Measurements from ENCODE around the gene PNPLA5.

The PNPLA5 gene

DNA sequence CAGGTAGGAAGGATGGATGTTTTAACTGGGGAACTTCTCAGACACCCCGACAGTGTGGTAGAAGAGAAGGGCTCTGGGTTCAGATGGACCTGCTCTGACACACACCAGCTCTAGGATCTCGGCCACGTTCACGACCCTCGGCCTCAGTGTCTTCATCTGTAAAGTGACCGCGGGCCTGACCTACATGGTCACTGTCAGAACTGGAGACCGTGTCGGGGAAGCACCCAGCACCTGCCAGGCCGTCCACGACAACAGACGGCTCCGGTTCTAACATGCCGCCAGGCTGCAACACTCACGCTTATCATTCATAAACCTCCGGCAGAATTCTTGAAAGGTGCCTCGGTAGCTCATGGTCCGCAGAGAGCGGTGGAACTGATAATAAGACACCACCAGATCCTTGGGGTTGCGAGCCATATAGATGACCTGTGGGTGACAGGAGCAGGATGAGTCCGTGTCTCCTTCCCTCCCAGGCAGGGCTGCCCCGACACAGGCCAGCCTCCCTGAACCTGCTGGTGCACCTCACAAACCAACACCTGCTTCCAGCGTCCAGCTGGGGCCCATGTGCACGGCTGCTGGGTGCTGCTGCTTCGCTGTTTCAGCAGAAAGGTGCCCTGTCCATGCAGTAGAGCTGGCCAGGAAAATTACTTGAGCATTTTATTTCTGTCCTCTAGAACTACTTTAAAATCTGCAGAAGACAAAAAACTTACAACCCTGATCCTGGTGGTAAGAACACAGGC, 53.1 kb downstream of the PNPLA5 start:
- no peak for DNase-seq (ENCODE audit: low read depth in 2 of 2)

DNA sequence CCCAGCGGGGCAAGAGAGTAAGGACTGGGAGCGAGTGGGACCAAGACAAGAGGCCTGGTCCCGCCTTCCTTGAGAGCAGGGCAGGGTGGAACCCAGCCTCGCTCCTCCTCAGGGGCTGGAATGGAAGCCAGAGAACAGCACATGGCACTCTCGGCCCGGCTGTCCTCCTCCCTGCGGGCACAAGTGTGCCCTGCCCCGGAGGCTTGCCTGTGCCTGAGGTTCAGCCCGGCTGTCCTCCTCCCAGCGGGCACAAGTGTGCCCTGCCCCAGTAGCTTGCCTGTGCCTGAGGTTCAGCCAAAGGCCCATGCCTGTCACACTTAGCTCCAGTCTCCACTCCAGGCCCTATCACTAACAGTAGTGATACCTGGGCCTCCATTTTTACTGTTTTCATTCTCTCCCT, 53.7 kb downstream of the PNPLA5 start:
- DNase-seq (ENCODE audit: low read depth in 2 of 2): no peak

DNA sequence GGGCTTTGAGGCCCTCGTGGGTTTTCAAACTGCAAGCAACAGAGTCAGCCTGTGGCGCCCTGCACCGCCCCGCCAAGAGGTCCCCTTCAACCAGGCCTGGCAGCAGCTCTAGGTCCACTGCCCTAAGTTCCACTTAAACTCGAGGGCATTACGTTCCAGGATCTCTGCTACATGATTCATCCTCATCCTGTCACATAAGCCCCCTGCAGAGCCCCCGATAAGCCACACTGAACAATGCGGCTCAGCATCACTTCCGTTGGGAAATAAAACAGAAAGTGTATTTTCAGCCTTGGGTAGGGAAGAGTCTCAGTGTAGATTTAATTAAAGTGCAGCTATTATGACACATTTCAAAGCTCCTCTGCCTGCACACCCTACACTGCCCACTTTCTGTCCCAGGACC, 54.1 kb downstream of the PNPLA5 start:
- no peak for DNase-seq (ENCODE audit: low read depth in 2 of 2)

DNA sequence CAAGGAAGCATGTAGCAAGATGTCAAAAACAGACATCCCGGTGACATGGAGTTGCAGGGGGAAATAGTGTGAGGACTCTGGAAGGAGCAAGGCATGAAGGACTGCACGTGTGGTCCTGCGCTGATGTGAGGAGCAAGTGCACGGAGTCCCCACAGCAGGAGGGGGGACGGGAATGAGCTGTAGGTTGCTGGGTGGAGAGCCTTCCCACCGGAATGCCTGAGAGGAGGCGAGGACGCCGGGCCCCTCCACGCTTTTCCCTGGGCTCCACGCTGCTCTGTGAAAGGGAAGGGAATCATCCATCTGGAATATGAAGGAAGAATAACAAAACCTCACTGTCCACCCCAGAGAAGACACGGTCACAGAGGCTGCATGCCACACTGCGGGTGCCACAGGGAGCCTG, 56.1 kb downstream of the PNPLA5 start:
- no peak for DNase-seq (ENCODE audit: low read depth in 2 of 2)

DNA sequence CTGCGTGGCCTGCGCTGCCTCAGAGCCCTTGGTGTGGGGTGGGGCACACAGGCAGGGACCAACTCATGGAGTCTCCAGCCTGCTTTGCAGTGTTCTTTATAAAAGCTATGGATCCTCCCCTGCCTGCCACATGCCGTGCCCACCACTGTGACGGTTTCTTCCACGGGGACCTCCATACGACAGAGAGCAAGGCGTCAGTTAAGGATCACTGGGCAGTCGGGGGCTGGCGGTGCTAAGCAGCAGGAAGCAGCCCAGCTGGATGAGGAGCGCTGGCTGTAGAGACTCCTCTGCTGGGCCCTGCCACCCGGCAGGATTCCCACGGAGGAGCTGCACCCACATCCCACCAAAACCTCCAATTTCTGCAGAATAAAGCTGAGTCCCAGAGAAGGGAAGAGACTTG, 56.6 kb downstream of the PNPLA5 start:
- no peak for DNase-seq (ENCODE audit: low read depth in 2 of 2)

GRCh38 chr22:43833286-43834240, 58.2 kb downstream of the PNPLA5 start:
- no peak for DNase-seq (ENCODE audit: low read depth in 2 of 2)

DNA sequence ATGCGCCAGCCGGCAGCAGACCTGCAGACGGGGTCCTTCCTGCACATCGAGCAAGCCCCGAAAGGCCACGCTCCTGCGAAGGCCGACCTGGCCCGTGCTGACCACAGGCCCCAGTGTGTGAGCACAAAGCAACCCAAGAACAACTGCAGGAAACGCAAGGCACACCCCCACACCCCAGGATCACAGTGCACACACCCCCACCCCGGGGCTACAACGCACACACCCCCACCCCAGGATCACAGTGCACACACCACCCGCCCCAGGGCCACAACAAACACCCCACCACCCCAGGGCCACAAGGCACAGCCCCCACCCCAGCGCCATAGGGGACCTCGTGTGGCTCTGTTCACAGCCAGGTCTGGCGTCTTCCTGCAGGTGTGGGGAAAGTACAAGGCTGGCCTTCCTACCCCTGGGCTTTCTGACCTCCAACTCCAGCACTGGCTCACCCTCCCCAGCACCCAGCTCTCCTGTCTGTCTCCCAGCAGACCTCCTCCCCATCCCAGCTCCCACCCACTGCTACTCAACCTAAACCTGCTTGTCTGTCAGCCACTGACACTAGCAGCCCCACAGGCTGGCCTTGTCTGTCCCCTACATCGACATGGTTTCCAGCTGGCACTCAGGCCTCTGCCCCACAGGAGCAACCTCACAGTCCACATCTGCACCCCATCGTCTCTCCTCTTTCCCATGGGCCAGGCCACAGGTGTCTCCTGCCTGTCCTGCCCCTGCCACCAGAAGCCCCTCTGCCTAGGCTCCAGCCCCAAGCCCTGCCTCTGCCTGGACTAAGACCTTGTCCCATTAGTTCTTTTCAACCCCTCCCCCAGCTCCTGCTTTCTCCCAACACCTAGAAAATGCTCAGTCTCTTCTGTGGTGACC, 59.2 kb downstream of the PNPLA5 start:
- no peak for DNase-seq (ENCODE audit: low read depth in 2 of 2)

GRCh38 chr22:43831561-43832392, 60.0 kb downstream of the PNPLA5 start:
- no peak for DNase-seq (ENCODE audit: low read depth in 2 of 2)

GRCh38 chr22:43830931-43831560, 60.8 kb downstream of the PNPLA5 start:
- DNase-seq (ENCODE audit: low read depth in 2 of 2): no peak

DNA sequence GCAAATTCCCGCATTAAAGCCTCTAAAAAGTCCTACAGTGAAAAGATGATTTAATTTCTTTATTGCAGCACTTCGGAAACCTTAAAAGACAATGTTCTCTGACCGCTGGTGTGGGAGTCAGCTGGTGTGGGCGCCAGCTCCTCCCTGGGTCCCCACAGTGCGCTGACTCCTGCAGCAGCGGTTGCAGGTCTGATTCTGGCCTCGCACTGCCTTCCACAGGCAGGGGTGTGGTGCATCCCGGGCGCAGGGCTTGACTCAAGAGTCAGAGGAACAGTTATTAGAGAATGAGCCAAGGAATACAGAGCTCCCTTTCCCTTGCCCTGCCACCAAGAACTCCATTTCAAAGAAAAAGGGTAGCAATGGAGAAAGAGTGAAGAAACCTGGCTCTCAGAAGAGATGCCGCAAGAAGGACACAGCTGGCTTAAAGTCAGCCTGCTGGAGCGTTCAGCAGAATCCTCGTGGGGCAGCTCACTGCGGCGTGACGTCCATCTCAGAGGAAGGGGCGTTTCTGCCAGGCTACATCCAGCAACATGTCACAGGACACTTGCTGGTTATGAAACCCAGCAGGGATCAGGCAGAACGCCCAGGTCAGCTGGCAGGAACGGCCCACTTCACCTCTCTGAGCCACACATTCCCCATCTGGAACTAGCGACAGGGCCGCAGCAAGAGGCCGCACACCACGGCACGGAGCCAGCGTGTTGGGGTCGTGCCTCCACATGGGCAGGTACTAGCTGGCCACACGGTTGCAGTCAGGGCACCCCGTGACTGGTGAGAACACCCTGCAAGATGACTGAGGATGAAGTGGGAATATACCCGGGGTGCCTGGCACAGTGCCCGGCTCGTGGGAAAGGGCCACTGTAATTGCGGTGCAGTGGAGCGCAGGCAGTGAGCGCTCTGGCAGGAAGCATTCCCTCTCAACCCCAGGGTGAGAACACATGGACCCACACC, 61.6 kb downstream of the PNPLA5 start:
- DNase-seq (ENCODE audit: low read depth in 2 of 2): no peak

Measured in activated CD4-positive, alpha-beta T cell treated with anti-CD3 and anti-CD28 coated beads for 24 hours (primary cell).